ENCODE results near the gene FBXO2. TPM values are rescaled to one million over a fixed set of nuclear protein-coding genes. Genes with fewer than 3 reads are reported as not detected.
A peak's percentile ranks its signal among the peaks of the same experiment; 100 is the strongest.

The FBXO2 gene, protein sequence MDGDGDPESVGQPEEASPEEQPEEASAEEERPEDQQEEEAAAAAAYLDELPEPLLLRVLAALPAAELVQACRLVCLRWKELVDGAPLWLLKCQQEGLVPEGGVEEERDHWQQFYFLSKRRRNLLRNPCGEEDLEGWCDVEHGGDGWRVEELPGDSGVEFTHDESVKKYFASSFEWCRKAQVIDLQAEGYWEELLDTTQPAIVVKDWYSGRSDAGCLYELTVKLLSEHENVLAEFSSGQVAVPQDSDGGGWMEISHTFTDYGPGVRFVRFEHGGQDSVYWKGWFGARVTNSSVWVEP
- 10 to 100 TPM in 3 of 4 donors, 1 to 10 TPM in 1; 8.2 to 16.7 (median 13.5) TPM for total RNA-seq

GRCh38 chr1:11654137-11654938 is at the start of gene FBXO2, which contains the start of gene FBXO44:
Gene FBXO2, minus strand, starts transcription at chr1:11654429. Its CDS starts 89 bp downstream, at chr1:11654340.
Gene FBXO44, plus strand, starts transcription at chr1:11654877. Its CDS starts 959 bp downstream, at chr1:11655836.
- Histone ChIP-seq H3K4me1 (peaks cover 31% of the 10 kb centered on the region), H3K9me3 (no peaks in the 10 kb centered on the region), H3K4me3 (peak within 1 kb of the TSS; percentile 79), H3K27me3 (peaks cover 5% of the 10 kb centered on the region), H3K27ac (peak within 1 kb of the TSS; percentile 78), H3K36me3 (peaks cover 10% of the 10 kb centered on the region)
- 13% methylated on average over 27 of the region's 94 CpGs for WGBS
- peak in 1 of 2 donors; percentile 76 for DNase-seq (ENCODE audit: low spot score in 2 of 2)
- no peak for TF ChIP-seq CTCF (IDR thresholded peaks at IDR 0.05)
- no peak for TF ChIP-seq EP300 (IDR thresholded peaks at IDR 0.05)
- TF ChIP-seq POLR2A (IDR thresholded peaks at IDR 0.05), result no peak
- TF ChIP-seq POLR2AphosphoS5 (IDR thresholded peaks at IDR 0.05), result no peak

DNA sequence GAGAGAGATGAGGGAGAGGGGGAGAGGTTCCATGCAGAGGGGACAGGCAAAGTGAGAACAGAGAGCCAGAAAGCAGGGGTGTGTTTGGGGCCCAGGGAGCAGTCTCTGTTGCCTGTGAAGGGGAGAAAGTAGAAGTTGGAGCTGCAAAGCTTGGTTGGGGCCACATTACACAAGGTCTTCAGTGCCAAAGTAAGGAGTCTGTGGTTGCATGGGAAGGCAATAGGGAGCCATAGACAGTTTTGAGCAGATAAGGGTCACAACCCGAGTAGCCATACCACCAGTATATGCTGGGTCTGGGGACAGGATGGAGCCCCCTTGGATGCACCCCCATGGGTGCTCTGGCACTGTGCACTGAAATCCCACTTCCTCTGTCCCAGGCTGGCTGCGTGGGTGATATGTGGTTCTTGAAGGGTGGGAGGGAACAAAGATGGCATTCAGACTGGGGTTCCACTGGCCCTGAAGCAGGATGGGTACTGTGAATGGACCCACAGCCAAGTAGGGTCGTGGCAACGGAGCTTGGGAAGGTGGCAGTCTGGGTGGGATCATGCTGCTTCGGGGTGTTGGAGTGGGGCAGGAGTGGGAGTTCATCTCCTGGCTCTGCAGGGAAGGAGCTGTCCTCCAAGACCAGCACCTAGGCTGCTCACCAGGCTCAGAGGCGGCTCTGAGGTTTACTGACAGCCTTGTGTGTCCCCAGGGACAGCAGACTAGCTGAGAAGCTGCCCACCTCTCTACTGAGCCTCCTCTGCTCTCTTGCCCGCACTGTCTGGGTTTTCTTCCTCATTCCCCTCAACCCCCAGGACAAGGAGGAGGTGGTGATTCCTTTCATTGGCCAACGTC is 49.3 kb upstream of the FBXO2 start:
- WGBS, result 71% methylated on average over 8 of the region's 8 CpGs

DNA sequence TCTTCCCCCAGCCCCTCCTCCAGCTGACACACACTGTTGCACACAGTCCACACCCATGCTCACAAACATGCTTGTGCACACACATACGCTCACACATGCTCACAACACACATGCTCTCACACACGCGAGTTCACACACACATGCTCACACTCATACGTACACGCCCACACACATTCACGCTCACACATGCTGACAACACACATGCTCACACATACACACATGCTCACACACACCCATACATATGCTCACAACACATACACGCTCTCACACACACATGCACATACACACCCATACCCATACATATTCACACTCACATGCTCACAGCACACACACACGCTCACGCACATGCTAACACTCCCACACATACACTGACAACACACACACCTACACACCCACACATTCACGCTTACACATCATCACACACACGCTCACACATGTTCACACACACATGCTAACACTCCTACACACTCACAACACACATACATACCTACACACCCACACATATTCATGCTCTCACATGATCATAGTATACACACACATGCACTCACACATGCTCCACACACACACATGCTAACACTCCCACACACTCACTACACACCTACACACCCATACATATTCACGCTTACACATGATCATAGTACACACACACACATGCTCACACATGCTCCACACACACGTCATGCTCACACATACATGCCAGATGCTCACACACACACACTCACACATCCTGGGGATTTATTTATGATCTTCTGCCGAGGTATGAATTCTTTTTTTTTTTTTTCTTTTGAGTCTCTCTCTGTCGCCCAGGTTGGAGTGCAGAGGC is 48.0 kb upstream of the FBXO2 start:
- peaks cover 14% of the 10 kb centered on the region for H3K4me1 ChIP-seq
- DNase-seq (ENCODE audit: low spot score in 2 of 2), result no peak
- H3K9me3 ChIP-seq, result no peaks in the 10 kb centered on the region
- H3K27me3 ChIP-seq, result peaks cover 50% of the 10 kb centered on the region
- H3K27ac ChIP-seq, result no peak overlapping the region
- WGBS, result 52% methylated on average over 15 of the region's 15 CpGs
- TF ChIP-seq POLR2A (IDR thresholded peaks at IDR 0.05) (no peak), POLR2AphosphoS5 (IDR thresholded peaks at IDR 0.05) (no peak), CTCF (IDR thresholded peaks at IDR 0.05) (no peak), EP300 (IDR thresholded peaks at IDR 0.05) (no peak)
- H3K4me3 ChIP-seq, result peak overlapping the region; percentile 19
- no peaks in the 10 kb centered on the region for H3K36me3 ChIP-seq

More for the DNA sequence above, 49.3 kb upstream of the FBXO2 start:
- Histone ChIP-seq H3K27ac (no peak overlapping the region), H3K27me3 (peaks cover 47% of the 10 kb centered on the region), H3K36me3 (no peaks in the 10 kb centered on the region), H3K4me3 (no peak overlapping the region), H3K4me1 (peaks cover 19% of the 10 kb centered on the region), H3K9me3 (no peaks in the 10 kb centered on the region)
- DNase-seq (ENCODE audit: low spot score in 2 of 2), result no peak
- TF ChIP-seq POLR2AphosphoS5 (IDR thresholded peaks at IDR 0.05) (no peak), EP300 (IDR thresholded peaks at IDR 0.05) (no peak), CTCF (IDR thresholded peaks at IDR 0.05) (no peak), POLR2A (IDR thresholded peaks at IDR 0.05) (no peak)

- WGBS, result 32% methylated on average over 4 of the region's 15 CpGs
- peaks cover 50% of the 10 kb centered on the region for H3K27me3 ChIP-seq
- no peaks in the 10 kb centered on the region for H3K9me3 ChIP-seq
- H3K4me3 ChIP-seq, result peak overlapping the region; percentile 19
- H3K4me1 ChIP-seq, result peaks cover 14% of the 10 kb centered on the region
- no peak overlapping the region for H3K27ac ChIP-seq
- no peak for DNase-seq (ENCODE audit: low spot score in 2 of 2)
- TF ChIP-seq POLR2AphosphoS5 (IDR thresholded peaks at IDR 0.05) (no peak), CTCF (IDR thresholded peaks at IDR 0.05) (no peak), POLR2A (IDR thresholded peaks at IDR 0.05) (no peak), EP300 (IDR thresholded peaks at IDR 0.05) (no peak)
- no peaks in the 10 kb centered on the region for H3K36me3 ChIP-seq
Measured at GRCh38 chr1:11701551-11701961, 47.3 kb upstream of the FBXO2 start.

Data from suprapubic skin (tissue), 4 donors.